ENCODE data around the gene TMEM87B.
A peak's percentile ranks its signal among the peaks of the same experiment; 100 is the strongest.

Gene TMEM87B, protein sequence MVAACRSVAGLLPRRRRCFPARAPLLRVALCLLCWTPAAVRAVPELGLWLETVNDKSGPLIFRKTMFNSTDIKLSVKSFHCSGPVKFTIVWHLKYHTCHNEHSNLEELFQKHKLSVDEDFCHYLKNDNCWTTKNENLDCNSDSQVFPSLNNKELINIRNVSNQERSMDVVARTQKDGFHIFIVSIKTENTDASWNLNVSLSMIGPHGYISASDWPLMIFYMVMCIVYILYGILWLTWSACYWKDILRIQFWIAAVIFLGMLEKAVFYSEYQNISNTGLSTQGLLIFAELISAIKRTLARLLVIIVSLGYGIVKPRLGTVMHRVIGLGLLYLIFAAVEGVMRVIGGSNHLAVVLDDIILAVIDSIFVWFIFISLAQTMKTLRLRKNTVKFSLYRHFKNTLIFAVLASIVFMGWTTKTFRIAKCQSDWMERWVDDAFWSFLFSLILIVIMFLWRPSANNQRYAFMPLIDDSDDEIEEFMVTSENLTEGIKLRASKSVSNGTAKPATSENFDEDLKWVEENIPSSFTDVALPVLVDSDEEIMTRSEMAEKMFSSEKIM

DNA sequence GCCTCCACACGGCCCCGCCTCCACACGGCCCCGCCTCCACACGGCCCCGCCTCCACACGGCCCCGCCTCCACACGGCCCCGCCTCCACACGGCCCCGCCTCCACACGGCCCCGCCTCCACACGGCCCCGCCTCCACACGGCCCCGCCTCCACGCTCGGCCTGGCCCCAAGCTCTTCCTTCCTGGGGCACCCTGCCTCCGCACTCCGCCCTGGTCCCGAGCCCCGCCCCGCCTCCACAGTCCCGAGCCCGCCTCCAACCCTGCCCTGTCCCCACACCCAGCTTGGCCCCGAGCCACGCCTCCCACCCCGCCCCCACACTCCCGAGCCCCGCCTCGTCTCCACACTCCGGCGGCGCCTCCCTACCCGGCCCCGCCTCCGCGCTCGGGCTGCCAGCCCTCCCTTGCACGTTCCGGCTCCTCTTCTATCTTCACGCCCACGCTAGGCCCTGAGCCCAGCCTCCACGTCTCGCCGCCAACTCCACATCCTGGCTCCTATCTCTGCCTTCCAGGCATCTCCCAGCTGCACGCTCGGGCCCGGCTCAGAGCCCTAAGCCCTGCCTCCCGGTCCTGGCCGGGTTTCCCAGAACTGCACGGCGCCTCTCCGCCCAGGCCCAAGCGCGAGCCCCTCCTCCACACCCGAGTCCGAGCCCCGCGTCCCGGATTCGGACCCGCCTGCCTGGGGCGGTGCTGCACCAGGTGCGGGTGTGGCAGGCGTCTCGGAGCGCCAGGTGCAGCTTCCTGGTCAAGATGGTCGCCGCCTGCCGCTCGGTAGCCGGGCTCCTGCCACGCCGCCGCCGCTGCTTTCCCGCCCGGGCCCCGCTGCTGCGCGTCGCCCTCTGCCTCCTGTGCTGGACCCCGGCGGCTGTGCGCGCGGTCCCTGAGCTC is at the start of gene TMEM87B:
TSS of gene TMEM87B (plus strand) at position 423 of the 883 bp plus-strand sequence. CDS start at position 746, 323 bp downstream.
- H3K4me3 ChIP-seq (ENCODE audit: low read length) = peak within 1 kb of the TSS; percentile 71
- TF ChIP-seq ZNF274 (IDR thresholded peaks at IDR 0.05; ENCODE audit: low read depth, low read length) = no peak

GRCh38 chr2:112005406-112006075 is 49.5 kb upstream of the TMEM87B start:
- no peak for TF ChIP-seq ZNF274 (IDR thresholded peaks at IDR 0.05; ENCODE audit: low read depth, low read length)
- H3K4me3 ChIP-seq (ENCODE audit: low read length) = no peak overlapping the region

GRCh38 chr2:112006076-112006410 is 49.0 kb upstream of the TMEM87B start:
- TF ChIP-seq ZNF274 (IDR thresholded peaks at IDR 0.05; ENCODE audit: low read depth, low read length) = no peak
- H3K4me3 ChIP-seq (ENCODE audit: low read length) = no peak overlapping the region

- no peak overlapping the region for H3K4me3 ChIP-seq (ENCODE audit: low read length)
- TF ChIP-seq ZNF274 (IDR thresholded peaks at IDR 0.05; ENCODE audit: low read depth, low read length) = no peak
Observed at GRCh38 chr2:112007493-112007892, 47.6 kb upstream of the TMEM87B start.

DNA sequence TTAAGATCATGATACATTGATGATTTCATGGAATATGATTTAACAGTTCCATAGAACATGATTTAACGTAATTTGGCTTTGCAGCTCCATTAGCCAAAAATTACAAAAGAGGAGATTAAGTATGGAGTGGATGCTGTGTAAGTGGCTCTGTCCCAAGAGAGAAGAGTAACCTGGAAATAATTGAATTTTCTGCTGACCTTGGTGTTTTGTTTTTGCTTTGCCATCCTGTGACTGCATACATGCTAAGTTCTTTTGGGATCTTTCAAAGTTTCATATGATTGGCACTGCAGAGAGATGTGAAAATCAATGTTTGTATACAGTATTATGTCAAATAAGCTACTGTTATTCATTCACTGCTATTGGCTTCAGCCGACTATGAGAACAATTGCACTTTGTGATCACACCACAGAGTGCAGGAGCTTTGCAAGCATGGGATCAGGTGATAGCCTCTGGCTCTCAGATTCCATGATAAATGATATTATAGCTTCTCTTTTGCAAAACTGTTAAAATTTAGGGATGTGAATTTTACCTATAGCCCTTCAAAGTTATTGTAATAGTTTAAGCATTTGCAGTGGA is 46.1 kb upstream of the TMEM87B start:
- H3K4me3 ChIP-seq (ENCODE audit: low read length) = no peak overlapping the region
- no peak for TF ChIP-seq ZNF274 (IDR thresholded peaks at IDR 0.05; ENCODE audit: low read depth, low read length)

- no peak overlapping the region for H3K4me3 ChIP-seq (ENCODE audit: low read length)
- TF ChIP-seq ZNF274 (IDR thresholded peaks at IDR 0.05; ENCODE audit: low read depth, low read length) = no peak
Observed at GRCh38 chr2:112010751-112011150, 44.3 kb upstream of the TMEM87B start.

DNA sequence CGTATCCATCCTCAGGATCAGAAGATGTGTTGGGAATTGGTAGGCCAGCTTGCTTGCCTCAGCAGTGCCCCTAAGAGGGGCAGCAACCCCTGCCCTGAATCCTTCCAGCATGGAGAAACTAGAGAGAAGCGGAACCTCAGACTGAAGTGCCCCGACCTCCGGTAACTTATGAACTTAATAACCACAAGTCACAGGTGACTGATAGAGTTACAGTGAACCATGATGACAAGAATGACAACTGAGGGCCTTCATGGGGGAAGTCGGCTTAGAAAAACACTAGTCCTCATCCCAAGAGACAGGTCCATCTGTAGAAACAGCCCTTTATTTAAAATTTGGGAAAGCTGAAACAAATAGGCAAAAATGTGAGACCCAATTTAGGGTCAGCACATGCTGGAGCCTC is 42.5 kb upstream of the TMEM87B start:
- no peak for TF ChIP-seq ZNF274 (IDR thresholded peaks at IDR 0.05; ENCODE audit: low read depth, low read length)
- H3K4me3 ChIP-seq (ENCODE audit: low read length) = no peak overlapping the region

DNA sequence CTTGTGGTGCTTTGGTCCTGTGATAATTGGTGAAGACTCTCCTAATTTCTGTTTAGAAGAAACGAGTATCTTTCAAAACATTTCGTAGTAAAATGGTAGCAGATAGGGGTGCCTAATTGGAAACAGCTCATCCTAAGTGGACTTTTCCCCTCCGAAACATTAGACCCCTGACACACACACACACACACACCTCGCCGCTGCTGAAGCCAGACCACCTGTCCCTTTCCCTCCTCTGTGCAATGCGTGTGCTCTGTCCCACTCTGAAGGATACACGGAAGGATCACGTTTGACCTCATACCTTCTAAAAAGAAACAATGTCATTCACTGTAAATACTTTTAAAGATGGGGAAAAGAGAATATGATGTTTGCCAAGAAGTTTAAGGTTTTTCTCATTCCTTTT is 36.2 kb upstream of the TMEM87B start:
- no peak overlapping the region for H3K4me3 ChIP-seq (ENCODE audit: low read length)
- no peak for TF ChIP-seq ZNF274 (IDR thresholded peaks at IDR 0.05; ENCODE audit: low read depth, low read length)

DNA sequence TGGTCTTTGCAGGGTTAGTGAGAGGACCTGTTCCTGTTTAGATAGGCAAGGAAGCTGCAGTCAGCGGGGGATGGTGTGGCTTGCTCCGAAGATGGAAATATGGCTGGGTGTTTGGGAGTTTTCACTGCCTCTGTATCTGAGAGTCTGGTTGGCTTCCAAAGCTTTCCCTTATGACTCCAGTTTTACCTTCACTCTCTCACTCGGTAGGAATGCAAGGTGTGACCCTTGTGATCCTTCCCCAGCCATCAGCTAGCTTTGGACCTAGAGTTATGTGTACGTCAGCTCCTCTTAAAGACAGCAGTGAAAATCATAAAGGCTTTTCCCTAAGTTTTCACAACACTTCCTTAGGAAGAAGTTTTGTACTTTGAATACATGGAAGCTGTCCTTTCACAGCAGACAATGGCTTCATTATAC is 35.5 kb upstream of the TMEM87B start:
- TF ChIP-seq ZNF274 (IDR thresholded peaks at IDR 0.05; ENCODE audit: low read depth, low read length) = no peak
- H3K4me3 ChIP-seq (ENCODE audit: low read length) = no peak overlapping the region

GRCh38 chr2:112020561-112020960 is 34.5 kb upstream of the TMEM87B start:
- TF ChIP-seq ZNF274 (IDR thresholded peaks at IDR 0.05; ENCODE audit: low read depth, low read length) = no peak
- H3K4me3 ChIP-seq (ENCODE audit: low read length) = no peak overlapping the region

GRCh38 chr2:112021290-112021689 is 33.8 kb upstream of the TMEM87B start:
- H3K4me3 ChIP-seq (ENCODE audit: low read length) = no peak overlapping the region
- no peak for TF ChIP-seq ZNF274 (IDR thresholded peaks at IDR 0.05; ENCODE audit: low read depth, low read length)

DNA sequence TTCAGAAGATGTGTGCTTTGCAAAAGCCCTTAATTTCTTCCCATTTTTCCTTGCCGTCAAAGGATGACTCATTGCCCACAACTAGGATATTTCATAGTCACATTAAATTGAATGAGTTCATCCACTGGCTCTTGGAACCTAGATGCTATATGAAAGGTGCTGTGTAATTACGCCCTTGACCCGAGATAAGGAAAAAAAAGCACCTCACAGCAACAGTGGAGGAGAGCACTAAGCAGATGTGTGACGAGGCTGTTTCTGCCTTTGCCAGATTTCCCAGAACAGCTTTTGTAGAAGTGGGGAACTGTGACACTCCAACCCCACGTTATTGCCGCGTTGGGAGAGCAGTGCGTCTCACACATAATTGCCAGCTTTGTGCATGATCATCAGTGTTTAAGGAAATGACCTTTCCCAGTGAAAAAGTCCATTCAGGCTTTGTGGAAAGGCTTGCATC is 33.3 kb upstream of the TMEM87B start:
- no peak for TF ChIP-seq ZNF274 (IDR thresholded peaks at IDR 0.05; ENCODE audit: low read depth, low read length)
- no peak overlapping the region for H3K4me3 ChIP-seq (ENCODE audit: low read length)

DNA sequence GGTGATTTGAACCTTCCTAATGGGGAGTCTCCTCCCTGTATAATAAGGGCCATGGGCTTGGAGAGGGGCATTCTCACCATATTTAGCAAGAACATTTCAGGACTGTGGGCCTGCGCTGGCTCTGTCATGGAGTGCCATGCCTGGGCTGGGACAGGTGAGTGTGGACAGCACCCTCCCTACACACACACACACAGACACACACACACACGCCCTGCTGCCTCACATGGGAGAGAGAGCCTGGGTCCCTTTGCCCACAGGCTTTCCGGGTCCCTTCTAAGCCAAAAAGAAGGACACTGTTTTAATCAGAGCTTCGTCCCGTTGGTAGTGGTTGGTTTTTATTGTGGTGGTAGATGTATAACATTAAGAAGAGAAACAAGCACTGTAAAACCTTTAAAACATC is 31.4 kb upstream of the TMEM87B start:
- no peak overlapping the region for H3K4me3 ChIP-seq (ENCODE audit: low read length)
- TF ChIP-seq ZNF274 (IDR thresholded peaks at IDR 0.05; ENCODE audit: low read depth, low read length) = no peak

DNA sequence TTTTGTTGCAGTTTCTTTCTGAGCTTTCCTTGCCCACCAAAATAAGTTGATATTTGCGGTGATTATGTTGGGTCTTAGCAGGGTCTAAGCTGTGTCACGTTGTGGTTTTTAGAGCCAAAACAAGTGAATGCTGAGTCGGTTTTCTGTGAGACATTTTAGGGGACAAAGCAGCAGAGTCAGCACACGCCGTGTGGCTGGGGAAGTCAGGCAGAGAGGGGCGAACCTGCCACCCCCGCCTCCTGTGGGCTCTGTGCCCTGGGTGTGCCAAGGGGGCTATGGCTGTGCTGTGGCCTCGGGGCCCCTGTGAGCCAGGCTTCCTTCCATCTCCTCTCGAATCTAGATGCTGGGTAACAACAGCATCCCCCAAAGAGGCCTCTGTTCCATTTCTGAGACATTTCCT is 30.8 kb upstream of the TMEM87B start:
- TF ChIP-seq ZNF274 (IDR thresholded peaks at IDR 0.05; ENCODE audit: low read depth, low read length) = no peak
- no peak overlapping the region for H3K4me3 ChIP-seq (ENCODE audit: low read length)

Data from GM08714 (cell line).